RPMI7951 (cell line): Measurements from ENCODE around the gene MRPS34. TPM values are rescaled to one million over a fixed set of nuclear protein-coding genes. Genes with fewer than 3 reads are reported as not detected.
A peak's percentile ranks its signal among the peaks of the same experiment; 100 is the strongest.

Experiments
- DNase-seq: peaks from one replicate; pipeline ENCODE4 v3.0.0-alpha.2; 2012; ENCODE audit warnings: low read depth
- total RNA-seq: library from RNA; depleted of rRNA; stranded (reverse); fragments of >200 nt; shearing (Covaris generic); gene quantifications from 2 replicates; pipeline ENCODE4 v1.2.3, GENCODE V29; 2014

The MRPS34 gene
- total RNA-seq, 1 experiment from 2014 or later, result 82.5 TPM

- DNase-seq, result peak; percentile 19
Measured at GRCh38 chr16:1781758-1782407, 8.9 kb upstream of the MRPS34 start.

- no peak for DNase-seq
Measured at GRCh38 chr16:1781254-1781653, 8.3 kb upstream of the MRPS34 start.

GRCh38 chr16:1780677-1781072 is 7.7 kb upstream of the MRPS34 start:
- DNase-seq, result no peak

GRCh38 chr16:1779741-1780676 is 7.1 kb upstream of the MRPS34 start:
- DNase-seq, result no peak

DNA sequence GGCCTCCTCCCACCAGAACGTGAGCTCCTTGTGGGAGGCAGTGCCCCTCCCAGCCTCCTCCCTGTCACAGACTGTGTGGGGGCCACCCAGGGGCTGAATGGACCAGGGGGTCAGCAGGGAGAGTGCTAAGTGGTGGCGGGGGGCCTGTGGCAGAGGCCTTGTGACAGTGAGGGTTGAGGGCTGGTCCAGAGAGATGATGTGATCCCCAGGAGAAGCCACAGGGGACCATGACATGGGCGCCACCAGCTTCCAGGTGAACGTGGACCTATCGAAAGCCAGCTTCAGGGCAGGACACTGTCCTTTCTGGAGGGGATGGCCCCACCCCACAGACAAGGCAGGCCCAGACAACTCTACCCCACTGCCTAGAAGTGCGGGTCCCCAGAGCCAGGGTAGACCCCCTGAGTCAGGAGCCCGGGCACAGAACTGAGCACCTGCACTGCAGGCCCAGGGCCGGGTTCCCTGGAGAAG is 6.3 kb upstream of the MRPS34 start:
- no peak for DNase-seq

DNA sequence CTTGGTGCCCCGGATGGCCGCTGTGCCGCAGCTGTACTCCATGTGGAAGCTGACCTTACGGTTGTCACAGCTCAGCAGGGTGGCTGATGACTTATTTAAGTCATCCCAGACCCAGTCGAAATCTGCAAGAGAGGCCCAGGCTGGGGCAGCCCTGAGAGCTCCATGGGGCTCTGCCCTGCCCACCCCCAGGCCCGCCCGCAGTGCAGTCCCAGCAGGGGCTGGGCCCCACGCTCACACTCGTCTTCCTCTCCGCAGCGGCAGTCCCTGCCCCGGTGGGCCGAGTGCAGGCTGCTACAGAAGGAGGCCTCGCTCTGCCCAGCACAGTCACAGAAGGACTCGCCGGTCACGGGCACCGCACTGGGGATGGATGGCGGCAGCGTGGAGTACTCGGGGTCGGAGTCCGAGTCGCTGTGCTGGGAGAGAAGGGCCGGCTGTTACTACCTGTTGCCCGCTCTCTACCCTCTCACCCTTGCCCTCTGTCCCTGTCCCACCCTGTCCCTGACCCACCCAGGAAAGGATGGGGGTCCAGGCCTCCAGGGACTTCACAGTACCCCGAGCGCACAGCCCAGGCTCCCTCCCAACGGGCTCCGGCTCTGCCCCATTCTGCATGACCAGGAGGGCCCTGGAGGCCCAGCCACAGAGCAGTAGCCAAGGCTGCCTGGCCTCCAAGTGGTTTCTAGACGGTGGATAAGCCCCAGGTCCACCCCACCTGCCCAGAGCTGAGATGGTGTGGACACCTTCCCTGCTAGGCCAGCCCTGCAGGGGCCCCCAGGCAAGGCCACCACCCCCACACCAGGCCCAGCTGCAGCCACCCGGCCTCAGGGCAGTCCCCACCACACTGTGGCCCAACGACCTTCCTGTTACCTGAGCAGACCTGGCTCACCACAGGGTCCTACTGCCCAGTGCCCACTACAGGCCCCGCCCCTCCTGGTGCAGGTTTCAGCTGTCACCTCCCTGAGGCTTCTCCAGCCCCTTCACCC is 5.6 kb upstream of the MRPS34 start:
- no peak for DNase-seq

DNA sequence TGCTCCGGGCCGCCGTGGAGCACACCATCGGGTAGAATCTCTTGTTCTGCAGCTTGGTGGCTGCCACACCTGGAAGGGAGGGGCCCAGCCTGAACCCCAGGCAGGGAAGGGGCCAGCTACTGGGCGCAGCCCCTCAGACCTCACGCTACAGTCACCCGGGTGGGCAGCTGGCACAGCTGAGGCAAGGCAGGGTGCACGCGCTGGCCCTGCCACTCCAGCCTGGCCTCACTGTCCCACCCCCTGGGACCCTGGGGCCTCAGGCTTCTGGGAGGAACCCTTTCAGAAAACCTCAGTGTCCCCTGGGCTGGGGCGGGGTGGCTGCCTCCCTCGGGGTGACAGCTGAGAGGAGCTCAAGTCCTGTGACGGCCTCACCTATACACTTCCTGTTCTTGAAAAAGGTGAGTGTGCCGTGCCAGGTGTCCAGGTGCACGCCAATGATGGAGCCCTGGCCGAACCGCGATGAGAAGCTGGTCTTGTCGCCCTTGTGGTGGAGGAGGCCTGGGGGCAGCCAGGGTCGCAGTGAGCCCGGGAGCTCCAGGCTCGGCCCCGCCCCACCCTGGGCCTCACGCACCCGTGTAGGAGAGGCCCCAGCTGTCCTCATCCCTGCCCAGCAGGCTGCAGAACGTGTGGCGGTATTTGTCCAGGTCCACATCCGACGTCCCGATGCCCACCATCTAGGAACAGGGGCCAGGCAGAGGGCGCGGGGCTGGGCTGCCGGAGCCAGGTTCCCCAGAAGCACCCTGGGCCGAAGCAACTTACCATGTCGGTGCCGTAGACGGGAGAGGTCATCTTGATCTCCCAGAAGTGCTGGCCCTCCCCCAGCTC is 4.7 kb upstream of the MRPS34 start:
- no peak for DNase-seq

DNA sequence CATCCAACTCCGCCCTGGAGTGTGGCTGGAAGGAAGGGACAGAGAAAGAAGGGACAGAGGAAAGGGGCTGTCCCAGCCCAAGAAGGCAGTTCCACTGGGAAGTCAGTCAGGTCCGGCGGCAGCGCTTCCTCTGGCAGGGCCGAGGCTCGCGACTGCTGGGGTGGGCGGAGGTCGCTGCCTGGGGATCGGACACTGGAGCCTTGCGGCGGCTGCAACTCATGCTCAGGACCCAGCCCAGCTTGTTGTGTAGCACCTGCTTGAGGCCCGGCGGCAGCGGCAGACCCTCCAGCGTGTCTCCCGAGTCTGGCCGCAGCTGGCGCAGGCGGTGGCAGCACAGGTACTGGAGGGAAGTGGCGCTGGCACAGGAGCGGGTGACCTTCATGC is 4.0 kb upstream of the MRPS34 start:
- no peak for DNase-seq

GRCh38 chr16:1776672-1776955 is 3.7 kb upstream of the MRPS34 start:
- no peak for DNase-seq

- no peak for DNase-seq
Measured at GRCh38 chr16:1775846-1776671, 3.1 kb upstream of the MRPS34 start.

DNA sequence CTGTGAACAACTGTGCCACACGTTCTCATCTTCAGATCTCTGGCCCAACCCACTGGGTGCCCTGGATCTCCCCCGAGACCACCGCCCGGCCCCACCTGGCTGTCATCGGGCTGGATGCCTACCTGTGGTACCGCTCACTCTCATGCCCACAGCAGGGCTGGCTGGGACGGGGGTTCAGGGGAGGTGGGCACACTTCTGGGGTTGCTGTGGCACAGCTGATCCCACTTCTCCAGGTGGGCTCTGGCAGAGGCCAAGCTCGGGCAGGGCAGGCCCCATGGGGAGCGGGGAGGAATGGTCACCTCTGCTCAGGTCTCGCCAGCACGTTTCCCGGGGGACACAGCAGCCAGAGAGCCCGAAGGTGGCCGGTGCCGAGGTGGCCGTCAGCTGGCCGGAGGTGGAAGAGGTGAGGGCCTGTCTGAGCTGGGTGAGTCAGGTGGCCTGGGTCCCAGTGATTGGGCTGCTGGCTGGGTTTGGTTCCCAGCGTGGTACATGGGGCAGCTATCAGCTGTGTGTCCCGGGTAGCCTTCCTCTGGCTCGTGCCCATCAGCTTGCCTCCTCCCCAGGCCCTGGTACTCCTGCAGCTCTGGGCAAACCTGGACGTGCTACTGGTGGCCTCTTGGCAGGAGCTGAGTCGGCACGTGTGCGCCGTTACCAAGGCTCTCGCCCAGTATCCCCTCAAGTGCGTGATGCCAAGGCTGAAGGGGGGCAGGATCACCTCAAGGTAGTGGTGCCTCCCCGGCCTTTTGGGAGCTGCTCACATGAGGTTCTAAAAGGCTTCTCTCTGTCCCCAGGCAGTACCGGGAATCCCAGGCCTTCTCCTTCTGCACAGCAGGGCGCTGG is 2.3 kb upstream of the MRPS34 start:
- no peak for DNase-seq

DNA sequence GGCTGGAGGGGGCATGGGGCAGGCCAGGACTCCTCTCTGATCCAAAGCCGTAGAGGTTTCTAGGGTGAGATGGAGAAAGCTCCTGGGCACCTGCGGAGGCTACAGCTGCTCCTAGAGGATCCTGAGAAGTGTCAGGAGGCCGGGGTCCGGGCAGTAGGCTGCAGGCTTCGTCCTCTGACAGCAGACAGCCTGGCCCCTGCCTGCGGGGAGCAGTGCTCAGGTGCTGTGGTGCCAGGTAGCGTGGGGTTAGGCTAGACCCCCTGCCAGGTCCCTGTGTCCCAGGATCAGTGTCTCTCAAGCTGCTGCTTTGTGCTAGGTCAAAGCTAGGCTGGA is 1.5 kb upstream of the MRPS34 start:
- no peak for DNase-seq

DNA sequence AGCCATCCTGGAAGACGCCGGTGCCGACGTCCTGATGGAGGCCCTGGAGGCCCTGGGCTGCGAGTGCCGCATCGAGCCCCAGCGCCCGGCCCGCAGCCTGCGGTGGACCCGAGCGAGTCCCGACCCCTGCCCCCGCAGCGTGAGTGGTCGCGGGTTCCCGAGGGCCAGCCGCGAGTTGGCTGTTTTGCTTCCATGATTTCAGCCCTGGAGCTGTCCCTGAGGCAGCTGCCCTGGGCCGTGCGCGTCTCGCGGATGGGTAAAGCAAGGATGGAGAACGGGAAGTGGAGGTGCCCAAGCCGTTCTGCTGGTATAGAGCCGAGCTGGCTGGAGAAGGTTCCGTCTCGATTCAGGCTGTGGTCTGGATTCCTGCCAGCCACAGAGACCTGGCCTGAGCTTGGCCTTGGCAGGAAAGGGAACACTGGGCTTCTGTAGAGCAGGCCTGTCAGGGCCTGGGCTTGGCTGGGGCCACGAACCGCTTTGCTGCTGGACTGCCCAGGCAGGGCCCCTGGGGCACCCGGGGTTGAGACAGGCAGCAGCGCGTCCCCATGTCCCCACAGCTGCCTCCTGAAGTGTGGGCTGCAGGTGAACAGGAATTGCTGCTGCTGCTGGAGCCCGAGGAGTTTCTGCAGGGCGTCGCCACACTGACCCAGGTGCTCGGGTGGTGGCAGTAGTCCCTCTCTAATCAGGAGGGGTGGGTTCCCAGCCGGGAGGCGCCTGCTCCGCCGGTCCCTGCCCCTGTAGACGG is 941 bp upstream of the MRPS34 start:
- peak; percentile 75 for DNase-seq

DNA sequence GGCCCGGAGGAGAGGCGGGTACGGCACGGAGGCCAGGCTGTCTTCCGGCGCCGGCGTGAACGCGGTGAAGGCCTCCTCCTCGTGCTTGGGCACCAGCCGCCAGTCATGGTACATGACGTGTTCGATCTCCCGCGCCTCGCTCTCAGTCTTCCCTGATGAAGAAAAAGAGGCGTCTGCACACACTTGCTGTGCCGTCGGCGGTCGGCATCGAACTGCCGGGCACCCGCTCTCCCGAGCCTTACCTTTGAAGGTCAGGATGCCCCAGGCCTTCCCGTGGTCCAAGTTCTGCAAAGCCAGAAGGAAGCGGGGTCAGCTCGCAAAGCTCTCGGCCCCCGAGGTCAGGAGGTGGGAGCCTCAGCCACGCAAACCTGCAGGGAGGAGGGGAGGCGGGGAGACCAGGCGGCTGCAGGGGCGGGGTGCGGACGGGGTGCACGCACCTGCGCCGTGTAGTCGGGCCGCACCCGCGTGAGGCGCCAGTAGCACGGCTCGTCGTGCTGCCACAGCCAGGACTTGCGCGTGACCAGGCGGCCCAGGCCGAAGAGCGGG is 499 bp downstream of the MRPS34 start, which contains the start of gene EME2:
Gene EME2, plus strand, starts transcription at position 449 of the 546 bp plus-strand sequence. CDS start 418 bp downstream, outside the sequence.
- DNase-seq, result peak; percentile 28

DNA sequence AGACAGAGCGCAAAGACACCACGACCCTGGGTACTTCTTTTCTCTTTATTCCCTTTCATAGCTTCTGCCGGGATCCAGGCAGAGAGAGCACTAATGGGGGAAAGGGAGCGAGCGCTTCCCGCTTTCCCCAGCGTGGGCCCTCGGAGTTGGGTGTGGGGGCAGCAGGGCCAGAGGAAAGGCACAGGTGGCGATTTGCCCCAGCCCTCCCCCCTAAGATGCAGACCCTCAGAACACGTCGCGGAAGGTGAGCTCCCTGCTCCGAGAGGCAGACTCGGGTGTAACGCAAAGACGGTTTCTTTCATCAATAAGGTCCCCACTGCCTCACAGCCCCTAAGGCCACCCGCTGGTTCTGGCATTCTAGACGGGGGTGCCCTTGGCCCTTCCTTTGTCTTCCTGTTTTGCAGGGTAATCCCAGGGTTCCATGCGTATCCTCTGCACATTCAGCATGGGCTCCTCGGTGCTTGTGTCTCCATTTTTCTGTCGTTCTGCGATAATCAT is 1.0 kb downstream of the MRPS34 start:
- no peak for DNase-seq

DNA sequence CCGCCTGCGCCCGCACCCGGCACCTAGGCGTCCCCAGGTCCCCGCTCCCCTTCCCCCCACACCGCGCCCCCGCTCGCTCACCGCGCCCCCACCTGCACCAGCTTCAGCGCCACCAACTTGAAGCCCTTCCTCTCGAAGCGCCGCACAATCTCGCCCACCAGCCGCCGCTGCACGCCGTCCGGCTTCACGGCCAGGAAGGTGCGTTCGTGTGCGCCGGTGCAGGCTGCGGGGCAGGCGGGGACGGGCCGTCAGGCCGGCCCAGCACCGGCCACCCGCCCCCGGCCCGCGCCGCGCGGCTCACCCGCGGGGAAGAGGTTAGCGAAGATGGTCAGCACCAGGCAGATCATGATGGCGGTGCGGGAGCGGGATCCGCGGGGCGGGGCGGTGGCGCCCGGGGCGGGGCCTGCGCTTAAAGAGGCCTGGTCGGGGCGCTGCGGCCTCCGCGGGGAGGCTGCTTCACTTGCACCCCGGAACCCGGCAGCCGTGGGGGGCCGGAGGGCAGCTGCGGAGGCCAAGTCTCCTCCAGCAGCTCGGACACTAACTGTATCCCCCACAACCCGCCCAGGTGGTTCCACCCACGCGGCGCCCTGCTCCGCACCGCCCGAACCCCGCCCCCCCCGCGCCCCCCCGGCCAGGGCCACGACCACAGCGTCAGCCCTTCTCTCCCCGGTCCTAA is 1.6 kb downstream of the MRPS34 start, which contains the start of gene NME3:
Gene NME3, minus strand, starts transcription at position 356 of the 676 bp plus-strand sequence. Its CDS starts 9 bp downstream, at position 347.
- peak; percentile 61 for DNase-seq
